Measurements from ENCODE around the gene CDYL2.

Gene CDYL2

DNA sequence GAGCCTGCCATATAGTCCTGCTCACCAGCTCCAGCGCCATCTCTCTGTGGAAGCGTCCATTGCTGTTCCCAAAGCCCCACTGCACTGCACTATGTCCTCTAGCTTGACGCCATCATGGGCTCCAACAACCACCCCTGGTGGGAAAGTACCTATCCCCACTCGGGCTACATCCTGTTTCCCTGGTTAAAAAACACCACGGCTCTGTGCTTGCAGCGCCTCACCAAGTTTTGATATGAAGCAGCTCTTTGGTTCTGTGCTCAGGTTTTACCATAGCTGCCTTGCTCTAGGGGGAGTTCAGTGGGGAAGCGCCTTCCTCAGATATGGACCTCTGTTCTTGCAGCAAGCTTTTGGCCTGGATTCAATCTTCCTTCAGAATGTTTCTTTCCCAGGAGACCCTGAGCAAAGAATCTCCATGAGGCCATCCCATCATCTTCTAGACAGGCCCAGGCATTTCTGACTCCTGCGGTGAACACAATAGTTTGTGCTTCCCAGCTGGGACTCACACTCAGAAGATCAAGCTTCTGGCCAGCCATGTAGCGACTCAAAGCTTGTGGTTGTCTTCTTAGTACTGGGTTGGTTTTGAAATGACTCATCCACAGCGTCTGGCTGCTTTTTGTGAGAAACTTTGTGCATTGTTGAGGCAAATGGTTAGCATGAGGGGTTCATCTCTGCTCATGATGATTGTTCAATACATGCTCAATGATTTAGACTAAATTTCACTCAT lies 224.1 kb downstream of the CDYL2 start:
- no peak overlapping the region for H3K27ac ChIP-seq (ENCODE audit: low read depth, low read length, severe bottlenecking)
- no peaks in the 10 kb centered on the region for H3K9me3 ChIP-seq (ENCODE audit: control insufficient read depth, low read length)
- H3K4me3 ChIP-seq (ENCODE audit: extremely low read depth, insufficient read depth, low read length, poor library complexity, severe bottlenecking) = no peak overlapping the region
- H3K36me3 ChIP-seq (ENCODE audit: control insufficient read depth, insufficient read depth, low read length) = no peaks in the 10 kb centered on the region
- H3K4me1 ChIP-seq (ENCODE audit: control insufficient read depth, insufficient read depth, low read length, poor library complexity, severe bottlenecking) = peaks cover 3% of the 10 kb centered on the region
- 85 to 96% methylated on average over 8 to 9 of the region's 10 CpGs for WGBS, 2 experiments (ENCODE audit: insufficient coverage in 2 of 2)

DNA sequence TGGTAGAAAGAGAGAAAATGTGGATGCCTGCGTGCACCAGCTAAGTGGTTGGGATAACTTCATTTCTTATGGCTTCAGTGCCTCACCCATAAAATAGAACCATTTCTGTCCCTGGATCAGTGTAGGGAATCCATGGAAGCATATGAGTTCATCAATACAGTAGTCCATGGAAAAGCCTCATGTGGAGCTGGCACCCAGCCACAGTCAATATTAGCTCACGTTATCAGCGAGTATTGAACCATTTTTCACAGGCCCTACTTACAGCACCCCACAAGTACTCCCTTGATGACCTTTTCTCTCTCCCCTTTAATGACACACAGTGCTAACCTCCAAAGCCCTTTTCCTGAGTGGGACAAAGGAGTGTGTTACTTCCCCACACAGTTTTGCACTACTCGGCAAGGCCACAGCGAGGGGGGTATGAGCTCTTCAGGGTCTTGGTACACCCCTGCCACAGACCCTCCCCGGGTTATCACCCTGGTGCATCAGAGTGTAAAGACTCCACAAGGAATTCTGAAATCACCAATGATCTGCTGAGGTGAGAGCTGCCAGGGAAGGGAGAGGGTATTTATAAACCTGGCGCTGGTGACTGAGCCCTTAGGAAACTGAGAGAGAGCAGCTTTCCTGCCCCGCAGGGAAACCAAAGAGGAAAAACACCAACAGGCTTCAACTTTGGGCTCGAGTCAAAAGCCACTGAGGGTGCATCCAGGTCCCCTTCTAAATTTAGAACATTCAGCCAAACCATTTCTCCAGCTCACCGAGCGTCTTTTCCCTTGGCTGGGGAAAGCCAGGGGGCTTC lies 226.7 kb downstream of the CDYL2 start:
- no peak overlapping the region for H3K27ac ChIP-seq (ENCODE audit: low read depth, low read length, severe bottlenecking)
- H3K4me1 ChIP-seq (ENCODE audit: control insufficient read depth, insufficient read depth, low read length, poor library complexity, severe bottlenecking) = no peaks in the 10 kb centered on the region
- no peaks in the 10 kb centered on the region for H3K9me3 ChIP-seq (ENCODE audit: control insufficient read depth, low read length)
- H3K4me3 ChIP-seq (ENCODE audit: extremely low read depth, insufficient read depth, low read length, poor library complexity, severe bottlenecking) = no peak overlapping the region
- H3K36me3 ChIP-seq (ENCODE audit: control insufficient read depth, insufficient read depth, low read length) = no peaks in the 10 kb centered on the region
- 87 to 89% methylated on average over 9 to 10 of the region's 11 CpGs for WGBS, 2 experiments (ENCODE audit: insufficient coverage in 2 of 2)

DNA sequence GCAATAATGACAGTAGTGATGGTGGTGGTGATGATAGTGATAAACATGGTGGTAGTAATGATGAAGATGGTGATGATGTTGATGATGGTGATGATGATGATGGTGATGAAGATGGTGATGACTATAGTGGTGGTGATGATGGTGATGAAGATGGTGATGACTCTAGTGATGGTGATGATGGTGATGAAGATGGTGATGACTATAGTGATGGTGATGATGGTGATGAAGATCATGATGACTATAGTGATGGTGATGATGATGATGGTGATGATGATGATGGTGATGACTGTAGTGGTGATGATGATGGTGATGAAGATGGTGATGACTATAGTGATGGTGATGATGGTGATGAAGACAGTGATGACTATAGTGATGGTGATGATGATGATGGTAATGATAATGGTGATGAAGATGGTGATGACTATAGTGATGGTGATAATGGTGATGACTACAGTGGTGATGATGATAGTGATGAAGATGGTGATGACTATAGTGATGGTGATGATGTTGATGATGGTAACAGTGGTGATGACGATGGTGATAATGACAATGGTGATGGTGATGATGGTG lies 228.0 kb downstream of the CDYL2 start:
- H3K9me3 ChIP-seq (ENCODE audit: control insufficient read depth, low read length) = no peaks in the 10 kb centered on the region
- no peak overlapping the region for H3K4me3 ChIP-seq (ENCODE audit: extremely low read depth, insufficient read depth, low read length, poor library complexity, severe bottlenecking)
- 94 to 100% methylated on average over 1 of the region's 1 CpG for WGBS, 2 experiments (ENCODE audit: insufficient coverage in 2 of 2)
- no peaks in the 10 kb centered on the region for H3K4me1 ChIP-seq (ENCODE audit: control insufficient read depth, insufficient read depth, low read length, poor library complexity, severe bottlenecking)
- no peaks in the 10 kb centered on the region for H3K36me3 ChIP-seq (ENCODE audit: control insufficient read depth, insufficient read depth, low read length)
- no peak overlapping the region for H3K27ac ChIP-seq (ENCODE audit: low read depth, low read length, severe bottlenecking)

DNA sequence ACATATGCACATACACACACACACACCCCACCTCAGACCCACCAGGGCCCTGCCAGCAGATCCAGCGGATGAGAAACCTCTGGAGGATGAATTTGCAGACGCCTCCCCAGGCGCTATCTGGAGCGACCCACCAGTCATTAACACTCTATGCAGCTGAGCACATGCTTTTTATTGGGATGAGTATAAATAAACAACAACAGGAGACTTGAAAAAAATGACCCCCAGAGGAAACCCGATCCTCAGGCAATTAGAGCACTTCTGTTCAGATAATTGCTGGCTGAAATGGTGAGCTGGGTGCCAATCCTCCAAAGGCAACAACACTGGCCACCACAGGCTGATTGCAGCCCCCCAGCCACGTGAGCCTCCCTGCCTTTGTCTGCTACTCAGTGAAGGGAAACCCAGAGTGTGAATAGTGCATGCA lies 230.7 kb downstream of the CDYL2 start:
- H3K4me3 ChIP-seq (ENCODE audit: extremely low read depth, insufficient read depth, low read length, poor library complexity, severe bottlenecking) = no peak overlapping the region
- H3K9me3 ChIP-seq (ENCODE audit: control insufficient read depth, low read length) = no peaks in the 10 kb centered on the region
- H3K27ac ChIP-seq (ENCODE audit: low read depth, low read length, severe bottlenecking) = no peak overlapping the region
- peaks cover 5% of the 10 kb centered on the region for H3K4me1 ChIP-seq (ENCODE audit: control insufficient read depth, insufficient read depth, low read length, poor library complexity, severe bottlenecking)
- H3K36me3 ChIP-seq (ENCODE audit: control insufficient read depth, insufficient read depth, low read length) = no peaks in the 10 kb centered on the region
- WGBS, 2 experiments (ENCODE audit: insufficient coverage in 2 of 2) = 83 to 86% methylated on average over 2 of the region's 6 CpGs

- Histone ChIP-seq H3K36me3 (ENCODE audit: control insufficient read depth, insufficient read depth, low read length) (no peaks in the 10 kb centered on the region), H3K27ac (ENCODE audit: low read depth, low read length, severe bottlenecking) (no peak overlapping the region), H3K4me3 (ENCODE audit: extremely low read depth, insufficient read depth, low read length, poor library complexity, severe bottlenecking) (no peak overlapping the region), H3K9me3 (ENCODE audit: control insufficient read depth, low read length) (no peaks in the 10 kb centered on the region), H3K4me1 (ENCODE audit: control insufficient read depth, insufficient read depth, low read length, poor library complexity, severe bottlenecking) (peaks cover 5% of the 10 kb centered on the region)
- WGBS, 2 experiments (ENCODE audit: insufficient coverage in 2 of 2) = 93% methylated on average over 6 of the region's 6 CpGs
Measured at GRCh38 chr16:80570106-80570478, 234.3 kb downstream of the CDYL2 start.

DNA sequence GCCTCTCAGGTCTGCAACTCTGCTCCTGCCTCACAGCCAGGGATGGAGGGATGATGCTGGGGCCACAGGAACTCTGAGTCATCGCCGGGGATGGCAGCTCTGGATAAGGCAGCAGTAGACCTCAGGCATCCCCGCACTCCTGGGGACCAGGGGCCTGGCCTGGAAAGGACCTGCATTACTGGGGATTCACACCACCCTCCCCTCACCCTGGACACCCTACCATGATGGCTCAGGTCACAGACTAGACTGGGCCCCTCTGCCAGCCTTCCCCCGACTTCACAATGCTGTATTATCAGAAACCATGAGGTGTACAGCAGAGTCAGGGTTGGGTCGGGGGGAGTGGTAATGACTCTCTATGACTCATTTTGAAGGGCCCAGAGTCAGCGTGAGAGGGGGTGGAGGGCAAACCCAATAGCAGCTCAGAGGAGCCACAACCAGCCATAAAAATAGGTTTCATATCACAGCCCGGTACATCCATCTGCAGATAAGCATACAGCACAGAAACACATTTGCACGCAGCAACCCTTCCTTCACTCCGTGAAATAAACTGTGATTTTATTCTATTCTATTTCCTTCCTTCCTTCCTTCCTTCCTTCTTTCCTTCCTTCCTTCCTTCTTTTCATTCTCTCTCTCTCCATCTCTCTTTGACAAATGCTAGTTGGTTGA lies 234.8 kb downstream of the CDYL2 start:
- no peak overlapping the region for H3K27ac ChIP-seq (ENCODE audit: low read depth, low read length, severe bottlenecking)
- no peaks in the 10 kb centered on the region for H3K36me3 ChIP-seq (ENCODE audit: control insufficient read depth, insufficient read depth, low read length)

DNA sequence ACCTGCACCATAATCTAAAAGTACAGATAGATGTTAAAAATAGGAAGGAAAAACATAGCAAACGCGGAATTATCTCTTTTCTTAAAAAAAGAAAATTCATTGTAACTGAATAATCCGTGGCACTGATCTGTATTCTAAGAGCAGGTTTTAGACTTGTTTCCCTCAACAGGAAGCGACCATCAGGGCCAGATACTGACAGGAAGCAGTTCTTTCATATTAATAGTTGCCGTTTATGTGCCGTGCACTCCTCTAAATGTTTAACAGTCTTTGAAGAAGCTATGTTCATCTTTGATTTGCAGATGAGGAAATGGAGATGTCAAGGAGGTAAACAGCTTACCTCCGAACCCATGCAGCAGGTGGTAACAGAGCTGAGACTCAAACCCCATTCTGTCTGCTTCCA lies 240.0 kb downstream of the CDYL2 start:
- Histone ChIP-seq H3K4me1 (ENCODE audit: control insufficient read depth, insufficient read depth, low read length, poor library complexity, severe bottlenecking) (peaks cover 2% of the 10 kb centered on the region), H3K9me3 (ENCODE audit: control insufficient read depth, low read length) (no peaks in the 10 kb centered on the region), H3K27ac (ENCODE audit: low read depth, low read length, severe bottlenecking) (no peak overlapping the region), H3K4me3 (ENCODE audit: extremely low read depth, insufficient read depth, low read length, poor library complexity, severe bottlenecking) (no peak overlapping the region), H3K36me3 (ENCODE audit: control insufficient read depth, insufficient read depth, low read length) (no peaks in the 10 kb centered on the region)
- 91 to 96% methylated on average over 7 of the region's 7 CpGs for WGBS, 2 experiments (ENCODE audit: insufficient coverage in 2 of 2)

More for the DNA sequence above, 234.8 kb downstream of the CDYL2 start:
- H3K9me3 ChIP-seq (ENCODE audit: control insufficient read depth, low read length) = no peaks in the 10 kb centered on the region
- 75 to 79% methylated on average over 6 to 8 of the region's 9 CpGs for WGBS, 2 experiments (ENCODE audit: insufficient coverage in 2 of 2)
- H3K4me1 ChIP-seq (ENCODE audit: control insufficient read depth, insufficient read depth, low read length, poor library complexity, severe bottlenecking) = peaks cover 5% of the 10 kb centered on the region
- H3K4me3 ChIP-seq (ENCODE audit: extremely low read depth, insufficient read depth, low read length, poor library complexity, severe bottlenecking) = no peak overlapping the region

DNA sequence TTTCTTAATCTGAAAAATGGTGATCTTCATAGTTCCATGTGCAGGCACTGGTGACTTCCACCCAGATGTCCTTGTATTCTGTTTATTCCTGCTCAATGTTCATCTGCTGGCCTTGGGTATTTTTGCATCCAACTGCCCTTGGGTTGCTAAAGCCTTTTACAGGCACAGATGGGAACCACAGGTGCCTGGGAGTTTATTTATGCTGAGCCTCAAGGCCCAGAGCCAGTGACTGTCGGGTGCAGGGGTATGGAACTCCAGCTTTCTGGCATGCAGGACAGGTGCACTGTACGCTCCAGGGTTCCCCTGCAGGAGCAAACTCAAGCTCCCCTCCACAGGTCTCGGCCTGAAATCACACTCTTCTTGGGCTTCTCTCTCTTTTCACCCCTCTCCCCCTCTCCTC lies 241.3 kb downstream of the CDYL2 start:
- Histone ChIP-seq H3K36me3 (ENCODE audit: control insufficient read depth, insufficient read depth, low read length) (no peaks in the 10 kb centered on the region), H3K4me3 (ENCODE audit: extremely low read depth, insufficient read depth, low read length, poor library complexity, severe bottlenecking) (no peak overlapping the region), H3K9me3 (ENCODE audit: control insufficient read depth, low read length) (no peaks in the 10 kb centered on the region), H3K4me1 (ENCODE audit: control insufficient read depth, insufficient read depth, low read length, poor library complexity, severe bottlenecking) (no peaks in the 10 kb centered on the region), H3K27ac (ENCODE audit: low read depth, low read length, severe bottlenecking) (no peak overlapping the region)
- 66 to 89% methylated on average over 3 of the region's 3 CpGs for WGBS, 2 experiments (ENCODE audit: insufficient coverage in 2 of 2)

DNA sequence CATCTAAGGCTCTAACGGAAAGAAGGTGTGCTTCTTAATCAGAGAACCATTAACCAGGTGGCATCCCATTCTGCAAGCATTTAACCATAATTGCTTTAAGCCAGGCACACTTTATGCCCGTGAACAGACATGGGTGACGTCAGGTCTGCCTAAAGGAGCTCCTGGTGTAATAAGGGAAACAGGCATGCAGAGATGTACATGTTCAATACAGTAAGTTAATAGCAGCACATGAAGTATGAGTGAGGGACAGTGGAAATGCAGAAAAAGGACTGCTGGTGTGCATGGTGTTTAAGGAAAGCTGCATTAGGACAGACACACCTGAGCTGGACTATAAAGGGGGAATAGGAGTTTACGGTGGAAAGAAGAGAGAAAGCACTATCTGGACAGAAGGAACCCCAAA lies 245.0 kb downstream of the CDYL2 start:
- H3K27ac ChIP-seq (ENCODE audit: low read depth, low read length, severe bottlenecking) = no peak overlapping the region
- 46 to 51% methylated on average over 3 to 4 of the region's 4 CpGs for WGBS, 2 experiments (ENCODE audit: insufficient coverage in 2 of 2)

GRCh38 chr16:80557037-80557436 lies 247.4 kb downstream of the CDYL2 start:
- WGBS, 2 experiments (ENCODE audit: insufficient coverage in 2 of 2) = 81 to 94% methylated on average over 3 of the region's 5 CpGs
- Histone ChIP-seq H3K27ac (ENCODE audit: low read depth, low read length, severe bottlenecking) (no peak overlapping the region), H3K36me3 (ENCODE audit: control insufficient read depth, insufficient read depth, low read length) (no peaks in the 10 kb centered on the region), H3K9me3 (ENCODE audit: control insufficient read depth, low read length) (no peaks in the 10 kb centered on the region), H3K4me1 (ENCODE audit: control insufficient read depth, insufficient read depth, low read length, poor library complexity, severe bottlenecking) (no peaks in the 10 kb centered on the region), H3K4me3 (ENCODE audit: extremely low read depth, insufficient read depth, low read length, poor library complexity, severe bottlenecking) (no peak overlapping the region)

More for the DNA sequence above, 245.0 kb downstream of the CDYL2 start:
- Histone ChIP-seq H3K4me3 (ENCODE audit: extremely low read depth, insufficient read depth, low read length, poor library complexity, severe bottlenecking) (no peak overlapping the region), H3K36me3 (ENCODE audit: control insufficient read depth, insufficient read depth, low read length) (no peaks in the 10 kb centered on the region), H3K9me3 (ENCODE audit: control insufficient read depth, low read length) (no peaks in the 10 kb centered on the region), H3K4me1 (ENCODE audit: control insufficient read depth, insufficient read depth, low read length, poor library complexity, severe bottlenecking) (no peaks in the 10 kb centered on the region)
